GM12892 (cell line): ENCODE data around the gene DRD3.

ENCODE experiments used
- POLR2A ChIP-seq: IDR thresholded peaks from 2 replicates; pipeline ENCODE4 v1.6.1; 2011; ENCODE audit warnings: low read depth, low read length, control low read depth
- POLR2AphosphoS5 ChIP-seq: IDR thresholded peaks from 2 replicates; pipeline ENCODE4 v1.6.1; 2011; ENCODE audit warnings: low read depth, low read length, control low read depth
- TAF1 ChIP-seq: IDR thresholded peaks from 2 replicates; pipeline ENCODE4 v1.6.1; 2011; ENCODE audit warnings: low read depth, mild to moderate bottlenecking, control low read depth, low read length, borderline replicate concordance

GRCh38 chr3:114179575-114179974, 723 bp upstream of the DRD3 start:
- TF ChIP-seq TAF1 (no peak), POLR2AphosphoS5 (no peak), POLR2A (no peak)
